ENCODE measurements around the gene HRNR.

The HRNR gene

DNA sequence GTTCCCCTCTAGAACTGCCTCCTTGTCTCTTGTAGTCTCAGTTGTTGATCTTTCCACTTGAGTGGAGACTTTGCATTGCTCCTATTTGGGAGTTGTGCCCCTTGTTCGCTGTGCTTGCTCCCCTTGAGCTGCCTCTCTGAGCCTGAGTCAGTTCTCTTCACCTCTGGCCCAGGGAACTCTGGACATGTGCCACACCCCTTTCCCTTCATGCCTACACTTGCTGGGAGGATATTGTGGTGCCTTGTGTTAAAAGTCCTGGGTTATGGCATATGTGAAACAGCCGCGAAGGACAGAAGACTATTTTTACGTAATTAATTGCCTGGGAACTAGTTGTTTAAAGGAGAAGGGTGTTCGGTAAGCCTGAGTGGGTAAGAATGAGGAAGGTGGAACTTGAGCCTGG, 32.7 kb downstream of the HRNR start:
- Histone ChIP-seq H3K36me3 (ENCODE audit: insufficient read depth, low read length) (no peaks in the 10 kb centered on the region), H3K4me3 (ENCODE audit: low read depth in 1 of 2, low read length in 2 of 2) (no peak overlapping the region), H3K27ac (ENCODE audit: low read length) (no peak overlapping the region), H3K9ac (ENCODE audit: low read depth, low read length) (no peak overlapping the region), H3K79me2 (ENCODE audit: insufficient read depth, low read length) (no peaks in the 10 kb centered on the region), H3K9me3 (ENCODE audit: insufficient read depth, low read length, severe bottlenecking) (no peaks in the 10 kb centered on the region), H3K4me1 (ENCODE audit: insufficient read depth, low read length) (no peaks in the 10 kb centered on the region), H3K27me3 (ENCODE audit: insufficient read depth, low read length, poor library complexity) (peaks cover 10% of the 10 kb centered on the region), H2AFZ (ENCODE audit: low read depth, low read length) (no peak overlapping the region), H4K20me1 (ENCODE audit: insufficient read depth, low read length) (no peaks in the 10 kb centered on the region; the same call in 1 of the 2 replicates), H3K4me2 (ENCODE audit: insufficient read depth, low read length) (no peak overlapping the region)
- ATAC-seq (ENCODE audit: insufficient read depth, low read depth) (no peak), DNase-seq (no peak)
- TF ChIP-seq, protein P1, sequence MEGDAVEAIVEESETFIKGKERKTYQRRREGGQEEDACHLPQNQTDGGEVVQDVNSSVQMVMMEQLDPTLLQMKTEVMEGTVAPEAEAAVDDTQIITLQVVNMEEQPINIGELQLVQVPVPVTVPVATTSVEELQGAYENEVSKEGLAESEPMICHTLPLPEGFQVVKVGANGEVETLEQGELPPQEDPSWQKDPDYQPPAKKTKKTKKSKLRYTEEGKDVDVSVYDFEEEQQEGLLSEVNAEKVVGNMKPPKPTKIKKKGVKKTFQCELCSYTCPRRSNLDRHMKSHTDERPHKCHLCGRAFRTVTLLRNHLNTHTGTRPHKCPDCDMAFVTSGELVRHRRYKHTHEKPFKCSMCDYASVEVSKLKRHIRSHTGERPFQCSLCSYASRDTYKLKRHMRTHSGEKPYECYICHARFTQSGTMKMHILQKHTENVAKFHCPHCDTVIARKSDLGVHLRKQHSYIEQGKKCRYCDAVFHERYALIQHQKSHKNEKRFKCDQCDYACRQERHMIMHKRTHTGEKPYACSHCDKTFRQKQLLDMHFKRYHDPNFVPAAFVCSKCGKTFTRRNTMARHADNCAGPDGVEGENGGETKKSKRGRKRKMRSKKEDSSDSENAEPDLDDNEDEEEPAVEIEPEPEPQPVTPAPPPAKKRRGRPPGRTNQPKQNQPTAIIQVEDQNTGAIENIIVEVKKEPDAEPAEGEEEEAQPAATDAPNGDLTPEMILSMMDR (IDR thresholded peaks at IDR 0.05; ENCODE audit: borderline replicate concordance, extremely low read depth, low read length, poor library complexity, severe bottlenecking): no peak

DNA sequence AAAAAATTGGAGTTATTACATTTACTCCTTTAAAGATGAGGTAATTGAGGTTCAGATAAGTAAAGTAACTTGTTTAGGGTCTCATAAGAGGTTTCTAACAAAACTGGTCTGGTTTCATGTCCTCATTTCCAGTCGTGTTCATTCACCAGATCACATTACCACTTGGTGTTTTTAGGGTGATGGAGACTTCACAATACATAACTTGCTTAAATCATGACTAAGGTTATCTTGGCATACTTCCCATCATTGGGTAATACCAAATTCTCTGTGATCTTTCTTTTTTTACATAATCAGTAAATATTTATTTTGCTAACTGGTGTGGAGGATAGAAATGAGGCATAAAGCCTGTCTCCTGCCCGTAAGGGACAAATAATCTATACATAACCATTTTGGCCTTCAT, 33.4 kb downstream of the HRNR start:
- Histone ChIP-seq H3K36me3 (ENCODE audit: insufficient read depth, low read length) (no peaks in the 10 kb centered on the region), H3K9ac (ENCODE audit: low read depth, low read length) (no peak overlapping the region), H3K9me3 (ENCODE audit: insufficient read depth, low read length, severe bottlenecking) (no peaks in the 10 kb centered on the region), H2AFZ (ENCODE audit: low read depth, low read length) (no peak overlapping the region), H3K27me3 (ENCODE audit: insufficient read depth, low read length, poor library complexity) (peaks cover 10% of the 10 kb centered on the region), H3K27ac (ENCODE audit: low read length) (no peak overlapping the region), H3K4me2 (ENCODE audit: insufficient read depth, low read length) (no peak overlapping the region), H3K4me3 (ENCODE audit: low read depth in 1 of 2, low read length in 2 of 2) (no peak overlapping the region), H3K4me1 (ENCODE audit: insufficient read depth, low read length) (no peaks in the 10 kb centered on the region), H3K79me2 (ENCODE audit: insufficient read depth, low read length) (no peaks in the 10 kb centered on the region), H4K20me1 (ENCODE audit: insufficient read depth, low read length) (no peaks in the 10 kb centered on the region; the same call in 1 of the 2 replicates)
- ATAC-seq (ENCODE audit: insufficient read depth, low read depth): no peak
- TF ChIP-seq, protein P1 (IDR thresholded peaks at IDR 0.05; ENCODE audit: borderline replicate concordance, extremely low read depth, low read length, poor library complexity, severe bottlenecking): no peak
- TF ChIP-seq EZH2 (IDR thresholded peaks at IDR 0.05; ENCODE audit: borderline replicate concordance, low read depth, low read length, severe bottlenecking): no peak
- no peak for DNase-seq

DNA sequence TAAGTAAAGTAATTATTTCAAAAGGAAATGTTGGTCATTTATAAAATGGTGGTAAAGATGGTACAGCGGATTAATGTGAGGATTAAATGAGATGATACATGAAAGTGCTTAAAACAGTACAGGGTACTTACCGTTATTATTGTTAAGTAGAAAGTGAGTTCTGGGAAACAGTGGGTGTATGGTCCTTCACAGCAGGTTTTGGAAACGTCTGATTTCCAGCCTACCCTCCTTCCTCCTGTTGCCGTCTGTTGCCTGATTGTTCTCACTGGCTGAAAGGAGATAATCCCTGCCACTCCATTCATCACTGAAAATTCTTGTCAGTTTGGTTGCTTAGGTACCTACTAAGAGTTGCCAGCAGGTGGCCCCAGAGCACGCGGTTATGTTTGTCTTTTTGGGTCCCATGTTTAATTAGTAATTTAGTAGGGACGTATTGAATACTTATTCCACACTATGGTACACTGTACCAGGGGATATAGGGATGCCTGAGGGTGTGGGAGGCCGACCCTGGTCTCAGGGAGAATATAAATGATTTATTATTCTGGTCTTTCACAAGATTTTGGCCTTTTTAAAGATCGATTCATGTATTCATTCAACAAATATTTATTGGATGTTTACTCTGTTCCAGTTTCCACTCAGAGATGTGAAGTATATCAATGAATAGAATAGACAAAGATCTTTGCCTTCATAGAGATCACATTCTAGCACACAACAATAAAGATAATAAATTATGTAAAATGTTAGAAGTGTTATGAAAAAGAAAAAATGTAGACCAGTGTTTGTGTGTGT, 34.1 kb downstream of the HRNR start:
- Histone ChIP-seq H3K9ac (ENCODE audit: low read depth, low read length) (no peak overlapping the region), H3K4me2 (ENCODE audit: insufficient read depth, low read length) (no peak overlapping the region), H3K27ac (ENCODE audit: low read length) (no peak overlapping the region), H2AFZ (ENCODE audit: low read depth, low read length) (no peak overlapping the region), H3K4me1 (ENCODE audit: insufficient read depth, low read length) (no peaks in the 10 kb centered on the region), H3K4me3 (ENCODE audit: low read depth in 1 of 2, low read length in 2 of 2) (no peak overlapping the region), H3K79me2 (ENCODE audit: insufficient read depth, low read length) (no peaks in the 10 kb centered on the region), H3K36me3 (ENCODE audit: insufficient read depth, low read length) (no peaks in the 10 kb centered on the region), H4K20me1 (ENCODE audit: insufficient read depth, low read length) (no peaks in the 10 kb centered on the region; the same call in 1 of the 2 replicates), H3K27me3 (ENCODE audit: insufficient read depth, low read length, poor library complexity) (peaks cover 10% of the 10 kb centered on the region), H3K9me3 (ENCODE audit: insufficient read depth, low read length, severe bottlenecking) (no peaks in the 10 kb centered on the region)
- no peak for TF ChIP-seq EZH2 (IDR thresholded peaks at IDR 0.05; ENCODE audit: borderline replicate concordance, low read depth, low read length, severe bottlenecking)
- TF ChIP-seq, protein P1 (IDR thresholded peaks at IDR 0.05; ENCODE audit: borderline replicate concordance, extremely low read depth, low read length, poor library complexity, severe bottlenecking): peak; percentile 84
- DNase-seq (peak; percentile 58), ATAC-seq (ENCODE audit: insufficient read depth, low read depth) (peak; percentile 63; the same call in 2 of the 3 replicates)
